GM20431 (cell line): ENCODE data around the gene RNF222.
"Not testable (repeated sequence)": the region's sequence is repeated elsewhere in the genome, so short reads cannot be mapped to it uniquely, and the experiment has no call there.

ENCODE experiments used
- in situ Hi-C: fragments of 300-500 bp; cut with MseI, MboI; formaldehyde crosslinking; loops from one replicate; pipeline ENCODE4 v1.15.0; 2020; ENCODE audit warnings: low sequenced_read_pairs; ENCODE audit not compliant: unreplicated experiment

The RNF222 gene

DNA sequence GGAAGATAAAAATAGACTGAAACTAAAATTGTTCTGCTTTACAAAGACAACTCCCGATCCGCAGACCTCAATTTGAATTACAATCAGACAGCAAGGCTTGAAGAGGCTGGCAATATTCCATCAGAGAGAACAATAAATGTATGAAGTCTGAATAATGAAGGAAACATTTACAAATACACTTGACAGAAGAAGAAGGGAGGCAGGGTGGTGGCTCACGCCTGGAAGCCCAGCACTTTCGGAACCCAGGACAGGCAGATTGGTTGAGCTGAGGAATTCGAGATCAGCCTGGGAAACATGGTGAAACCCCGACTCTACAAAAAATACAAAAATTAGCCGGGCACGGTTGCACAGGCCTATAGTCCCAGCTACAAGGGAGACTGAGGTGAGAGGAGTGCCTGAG is 43.4 kb downstream of the RNF222 start:
- in situ Hi-C loops, result no loop called here

DNA sequence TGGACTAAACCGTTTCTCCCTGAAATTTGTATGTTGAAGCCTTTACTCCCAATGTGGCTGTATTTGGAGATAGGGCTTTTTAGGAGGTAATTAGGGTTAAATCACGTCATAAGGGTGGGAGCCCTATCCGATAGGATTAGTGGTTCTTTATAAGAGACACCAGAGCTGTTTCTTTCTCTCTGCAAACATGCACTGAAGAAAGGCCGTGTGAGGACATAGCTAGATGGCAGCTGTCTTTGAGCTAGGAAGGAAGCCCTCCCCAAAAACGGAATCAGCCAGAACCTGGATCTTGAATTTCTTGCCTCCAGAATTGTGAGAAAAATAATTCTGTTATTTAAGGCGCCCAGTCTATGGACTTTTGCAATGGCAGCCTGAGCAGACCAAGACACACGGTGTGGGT is 43.9 kb downstream of the RNF222 start:
- in situ Hi-C loops, result no loop called here

GRCh38 chr17:8350339-8350738 is 47.3 kb downstream of the RNF222 start:
- in situ Hi-C loops, result no loop called here

GRCh38 chr17:8347001-8347400 is 50.6 kb downstream of the RNF222 start:
- in situ Hi-C loops, result not testable (repeated sequence)

DNA sequence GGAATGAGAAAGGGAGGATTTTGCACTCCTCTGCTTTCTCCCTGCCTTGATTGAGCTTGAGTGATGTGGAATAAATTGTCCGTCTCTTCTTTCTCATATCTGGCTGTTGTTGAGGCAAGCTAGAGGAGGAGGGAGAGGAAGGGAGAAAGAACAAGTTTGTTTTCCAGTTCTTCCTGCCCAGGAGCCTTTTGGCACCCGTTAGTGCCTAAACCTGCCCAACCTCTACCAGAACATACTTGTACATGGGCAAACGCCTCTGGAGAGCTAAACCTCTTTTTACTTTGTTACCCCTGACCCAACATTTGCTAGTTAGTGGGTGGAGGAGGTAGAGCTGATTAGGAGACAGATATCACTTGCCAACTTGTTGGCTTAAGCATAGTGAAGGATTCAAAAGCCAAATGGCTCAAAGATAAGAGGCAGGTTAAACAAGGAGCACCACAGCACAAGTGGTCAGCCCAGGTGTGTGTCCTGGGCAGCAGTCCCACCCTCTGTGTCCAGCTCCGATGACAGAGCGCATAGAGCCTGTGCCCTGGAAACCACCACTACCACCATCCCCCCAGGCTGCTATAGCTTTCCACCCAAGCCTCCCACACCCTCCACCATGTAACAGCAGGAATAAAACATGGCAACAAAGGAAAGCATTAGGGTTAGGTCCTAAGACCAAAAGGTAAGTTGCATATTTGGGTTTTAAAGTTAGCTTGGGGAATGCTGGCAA is 51.5 kb downstream of the RNF222 start:
- in situ Hi-C loops, result no loop called here

GRCh38 chr17:8345052-8345690 is 52.5 kb downstream of the RNF222 start:
- in situ Hi-C loops, result no loop called here

DNA sequence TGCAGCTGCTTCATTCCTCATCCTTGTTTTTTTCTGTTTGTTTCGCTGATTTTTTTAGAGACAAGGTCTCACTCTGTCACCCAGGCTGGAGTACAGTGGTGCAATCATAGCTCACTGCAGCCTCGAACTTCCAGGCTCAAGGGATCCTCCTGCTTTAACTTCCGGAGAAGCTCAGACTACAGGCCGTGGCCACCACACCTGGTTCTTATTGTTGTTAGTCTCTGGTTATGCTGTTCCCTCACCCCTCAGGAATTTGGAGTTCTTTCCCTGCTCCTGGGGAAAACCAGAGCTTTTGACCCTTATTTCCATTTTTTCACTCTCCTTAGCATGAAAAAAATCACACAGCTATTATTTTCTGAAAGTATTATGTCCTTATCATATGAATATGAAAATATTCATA is 56.2 kb downstream of the RNF222 start:
- in situ Hi-C loops, result no loop called here
